Adrenal gland (tissue), 12 donors: ENCODE data around the gene MAP2K1. TPM values are rescaled to one million over a fixed set of nuclear protein-coding genes. Genes with fewer than 3 reads are reported as not detected.
A peak's percentile ranks its signal among the peaks of the same experiment; 100 is the strongest.
"Not testable (repeated sequence)": the region's sequence is repeated elsewhere in the genome, so short reads cannot be mapped to it uniquely, and the experiment has no call there.

Experiments used
- DNase-seq, 7 donors: peaks; one replicate each; pipeline ENCODE4 v3.0.0-alpha.2; 2019 to 2020
- H3K27ac ChIP-seq, 5 donors: fragments of 200-600 bp; sonication (generic) in 4 of 5; 1 replicate in 3 of 5; 2 replicates in 2 of 5; pipeline versions ENCODE4 v1.5.1 to v1.8.0; 2016 to 2020; ENCODE audit warnings: mild to moderate bottlenecking in 1 of 5
- H3K27me3 ChIP-seq: fragments of 200-600 bp; 2 replicates; pipeline ENCODE4 v1.8.0; 2021
- H3K36me3 ChIP-seq, 2 donors: fragments of 200-600 bp; replicated peaks in 1 of 2; 1 replicate in 1 of 2; 2 replicates in 1 of 2; pipeline versions ENCODE4 v1.5.1 to v1.8.0; 2018 to 2022
- H3K4me1 ChIP-seq, 2 donors: fragments of 200-600 bp; replicated peaks in 1 of 2; 1 replicate in 1 of 2; 2 replicates in 1 of 2; pipeline versions ENCODE4 v1.5.1 to v1.8.0; 2018 to 2021
- H3K4me3 ChIP-seq, 4 donors: fragments of 200-600 bp; sonication (generic) in 3 of 4; one replicate each; pipeline ENCODE4 v1.5.1; 2016 to 2018
- H3K9me3 ChIP-seq, 3 donors: fragments of 200-600 bp; sonication (generic) in 1 of 3; replicated peaks in 1 of 3; 1 replicate in 2 of 3; 2 replicates in 1 of 3; pipeline versions ENCODE4 v1.5.1 to v1.8.0; 2016 to 2021
- CTCF ChIP-seq, 6 experiments: fragments of 450-650 bp in 4 of 6; fragments of 200-600 bp in 2 of 6; sonication (generic) in 1 of 6; IDR thresholded peaks; 1 replicate in 5 of 6; 2 replicates in 1 of 6; pipeline versions ENCODE4 v1.5.1 to v1.8.0; 2016 to 2021; ENCODE audit warnings: antibody characterized with exemption in 6 of 6, mild to moderate bottlenecking in 2 of 6, moderate library complexity in 1 of 6
- POLR2A ChIP-seq, 2 donors: fragments of 450-650 bp; IDR thresholded peaks; one replicate each; pipeline ENCODE4 v1.6.1; 2017; ENCODE audit warnings: antibody characterized with exemption in 2 of 2, mild to moderate bottlenecking in 2 of 2, moderate library complexity in 1 of 2
- WGBS, 4 donors: extraction: QIAGEN DNeasy Blood & Tissue Kit in 2 of 4; methylation state at CpG; one replicate each; pipeline versions ENCODE4 v1.1.5 to v1.1.7; 2013 to 2017; 5-methylcytosine and 5-hydroxymethylcytosine counted together
- intact Hi-C, 2 donors: fragments of 100-400 bp; cut with DNase I; formaldehyde crosslinking; loops; one replicate each; pipeline versions ENCODE4 v1.14.1 to v1.15.0; 2022 to 2023
- polyA plus RNA-seq, 3 donors: library from polyadenylated mRNA; stranded (reverse); fragments of 200-250 nt in 2 of 3; fragments of 350-450 nt in 1 of 3; fragmentation: Illumina TruSeq in 1 of 3; extraction: RNeasy Lipid Tissue Mini Kit (QIAGEN cat#74804) in 1 of 3; gene quantifications; one replicate each; pipeline ENCODE4 v1.2.3, GENCODE V29; 2013 to 2014
- total RNA-seq, 9 donors: library from RNA; depleted of rRNA in 4 of 9; stranded (reverse); fragments of >200 nt in 4 of 9; fragments of 120-200 nt in 1 of 9; fragmentation: NEBNext Ultra II Directional in 1 of 9; extraction: Animal tissue kit (Norgen Biotek cat#: 25700) in 1 of 9; gene quantifications; one replicate each; pipeline versions ENCODE4 v1.1.0 to v1.2.4, GENCODE V29; 2013 to 2023
- donor health status: healthy with polysubstance abuse.
- donor health status: Bipolar disorder and iron deficiency.
- donor health status: DM: yes; HTN: yes; CAD: no.
- donor health status: DM: no; HTN: no; CAD: no.
- donor health status: DM: no; HTN: no; CAD: no.
- donor health status: DM: yes; HTN: yes; CAD: no.

MAP2K1 gene
- total and polyA plus RNA-seq, 12 donors: 14.0 to 60.0 (median 45.9) TPM

DNA sequence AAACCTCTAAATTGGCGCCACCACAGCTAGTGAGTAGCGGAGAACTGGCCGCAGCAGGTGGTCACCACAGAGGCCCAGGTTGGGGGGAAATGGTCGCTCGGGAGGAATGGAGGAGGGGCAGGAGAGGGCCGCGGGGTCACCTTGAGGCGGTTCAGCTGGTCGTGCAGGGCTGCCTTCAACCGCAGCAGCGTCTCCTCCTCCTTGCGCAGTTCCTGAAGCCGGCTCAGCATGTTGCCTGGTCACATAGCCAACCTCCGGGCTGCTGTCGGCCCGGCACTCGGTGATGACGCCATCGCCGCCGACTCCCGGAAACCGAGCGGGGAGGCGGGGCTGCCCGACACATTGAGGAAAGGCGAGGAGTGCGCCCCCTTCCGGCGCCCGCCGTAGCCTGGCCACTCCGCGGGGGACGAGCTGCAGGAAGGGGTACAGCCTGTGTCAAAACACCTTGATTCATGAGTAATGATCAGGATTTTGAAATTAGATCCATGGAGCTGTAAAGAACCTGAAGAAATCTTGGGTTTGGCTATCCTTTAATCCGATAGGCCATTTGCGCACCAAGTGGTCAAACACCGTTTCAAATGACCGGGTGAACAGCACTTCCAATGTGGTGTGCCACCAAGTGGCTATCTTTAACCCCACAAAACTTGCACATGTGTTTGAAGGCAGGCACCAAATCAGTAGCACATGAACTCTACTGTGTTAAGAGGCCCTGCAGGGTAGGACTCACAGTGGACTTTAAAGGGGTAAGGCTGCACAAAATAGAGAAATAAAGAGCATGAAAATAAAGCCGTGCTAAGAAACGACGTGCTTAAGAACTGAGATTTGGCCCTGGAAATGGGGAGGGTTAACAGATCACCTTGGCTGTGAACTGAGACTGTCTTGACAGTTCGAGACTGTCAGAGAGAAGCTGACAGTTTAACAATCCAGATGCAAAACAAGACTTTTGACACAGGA is 111.1 kb downstream of the MAP2K1 start, which contains the start of gene SNAPC5:
TSS of gene SNAPC5 (minus strand) at position 261 of the 954 bp plus-strand sequence. CDS start at position 230, 31 bp downstream.
- TF ChIP-seq CTCF (IDR thresholded peaks at IDR 0.05) (peak; percentile 97 to 99 (median 98)), POLR2A (IDR thresholded peaks at IDR 0.05) (peak; percentile 52 to 65)
- Histone ChIP-seq H3K27ac (peak within 1 kb of the TSS in 4 of 5 donors; percentile 72 to 90 (median 78)), H3K27me3 (no peaks in the 10 kb centered on the region), H3K9me3 (no peaks in the 10 kb centered on the region), H3K36me3 (peaks cover 0 to 68% of the 10 kb centered on the region in 2 donors), H3K4me3 (peak within 1 kb of the TSS; percentile 48 to 82 (median 67)), H3K4me1 (peaks cover 8 to 27% of the 10 kb centered on the region in 2 donors)
- intact Hi-C loops: loop anchor here (5.0 kb wide), 1 partner anchor 110 kb away; the partner anchor contains the start of gene MAP2K1 (in 2 of the 2)
- DNase-seq: peak; percentile 95 to 98 (median 96)
- 6 to 23% (median 8%) methylated on average over 12 to 43 of the region's 43 CpGs for WGBS, 4 donors

DNA sequence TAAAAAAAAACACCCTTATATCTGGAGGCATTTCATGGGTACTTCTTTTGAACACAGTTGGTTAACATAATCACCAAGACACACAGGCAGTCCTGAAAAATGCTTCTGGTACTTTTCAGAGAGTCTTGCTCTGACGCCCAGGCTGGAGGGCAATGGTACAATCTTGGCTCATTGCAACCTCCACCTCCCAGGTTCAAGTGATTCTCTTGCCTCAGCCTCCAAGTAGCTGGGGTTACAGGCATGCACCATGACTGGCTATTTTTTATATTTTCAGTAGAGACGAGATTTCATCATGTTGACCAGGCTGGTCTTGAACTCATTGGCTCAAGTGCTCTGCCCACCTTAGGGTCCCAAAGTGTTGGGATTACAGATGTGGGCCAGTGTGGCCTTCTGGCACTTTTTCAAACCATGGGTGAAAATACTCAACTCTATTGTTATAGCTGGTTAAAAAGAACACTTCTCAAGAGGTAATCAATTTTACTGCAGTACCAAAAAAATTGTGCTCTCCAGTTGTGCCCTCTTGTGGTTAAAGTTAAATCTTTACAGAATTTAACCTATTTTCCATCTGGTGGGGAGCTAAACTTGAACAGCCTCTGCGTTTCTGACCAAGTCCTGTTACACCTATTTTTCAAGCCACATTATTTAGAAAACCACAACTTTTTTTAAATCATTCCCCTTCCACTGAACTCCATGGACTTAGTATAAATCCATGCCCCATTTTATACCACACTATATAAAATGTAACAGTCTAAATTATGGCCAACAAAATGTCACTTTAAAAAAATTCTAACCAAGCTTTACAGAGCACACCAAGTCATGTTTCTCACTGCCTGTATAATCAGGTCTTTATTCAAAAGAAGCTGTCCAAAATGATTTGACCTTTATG is 112.0 kb downstream of the MAP2K1 start:
- Histone ChIP-seq H3K4me3 (no peak overlapping the region), H3K9me3 (no peaks in the 10 kb centered on the region), H3K27ac (peak overlapping the region in 3 of 5 donors; percentile 72 to 90 (median 76)), H3K36me3 (peaks cover 0 to 62% of the 10 kb centered on the region in 2 donors), H3K4me1 (peaks cover 16 to 37% of the 10 kb centered on the region in 2 donors), H3K27me3 (no peaks in the 10 kb centered on the region)
- intact Hi-C loops: loop anchor here (5.0 kb wide), 1 partner anchor 111 kb away; the partner anchor contains the start of gene MAP2K1 (in 2 of the 2)
- WGBS, 4 donors: 40 to 50% (median 45%) methylated on average over 3 of the region's 3 CpGs
- peak; percentile 30 to 53 (median 44) for TF ChIP-seq CTCF (IDR thresholded peaks at IDR 0.05)
- no peak for TF ChIP-seq POLR2A (IDR thresholded peaks at IDR 0.05)
- peak in 1 of 7 donors; percentile 44 for DNase-seq

- H3K27me3 ChIP-seq, H3K27ac ChIP-seq, DNase-seq, H3K4me3 ChIP-seq, intact Hi-C loops, H3K9me3 ChIP-seq: not testable (repeated sequence)
- H3K36me3 ChIP-seq: peaks cover 0 to 54% of the 10 kb centered on the region in 2 donors
- H3K4me1 ChIP-seq: peaks cover 18 to 40% of the 10 kb centered on the region in 2 donors
- WGBS, 4 donors: 77 to 87% (median 82%) methylated on average over 7 of the region's 7 CpGs
Measured at GRCh38 chr15:66500346-66500745, 113.6 kb downstream of the MAP2K1 start.

DNA sequence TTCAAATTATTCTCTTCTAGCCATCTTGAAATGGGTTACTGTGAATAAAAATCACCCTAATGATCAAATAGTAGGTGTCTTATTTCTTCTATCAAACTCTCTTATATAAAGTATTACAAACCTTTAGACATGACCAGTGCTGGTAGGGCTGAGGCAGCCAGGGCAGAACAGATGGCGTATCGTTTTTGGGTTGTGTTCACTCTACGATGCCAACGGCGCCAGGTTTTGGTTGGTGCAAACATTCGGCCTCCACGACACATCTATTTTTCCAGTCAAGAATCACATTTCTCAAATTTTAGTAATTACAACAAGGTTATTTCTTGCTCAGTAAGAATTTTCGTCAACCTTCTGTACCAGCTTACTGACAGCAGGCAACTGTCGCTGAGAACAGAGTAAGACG is 115.8 kb downstream of the MAP2K1 start:
- 79 to 84% (median 82%) methylated on average over 10 of the region's 10 CpGs for WGBS, 4 donors
- peak overlapping the region in 1 of 5 donors; percentile 2 for H3K27ac ChIP-seq
- intact Hi-C loops: no loop called here
- peaks cover 0 to 54% of the 10 kb centered on the region in 2 donors for H3K36me3 ChIP-seq
- no peaks in the 10 kb centered on the region for H3K9me3 ChIP-seq
- H3K4me3 ChIP-seq: peak overlapping the region in 1 of 4 donors; percentile 88
- H3K27me3 ChIP-seq: no peaks in the 10 kb centered on the region
- DNase-seq: no peak
- TF ChIP-seq POLR2A (IDR thresholded peaks at IDR 0.05): no peak
- TF ChIP-seq CTCF (IDR thresholded peaks at IDR 0.05): no peak
- H3K4me1 ChIP-seq: peaks cover 14 to 35% of the 10 kb centered on the region in 2 donors

DNA sequence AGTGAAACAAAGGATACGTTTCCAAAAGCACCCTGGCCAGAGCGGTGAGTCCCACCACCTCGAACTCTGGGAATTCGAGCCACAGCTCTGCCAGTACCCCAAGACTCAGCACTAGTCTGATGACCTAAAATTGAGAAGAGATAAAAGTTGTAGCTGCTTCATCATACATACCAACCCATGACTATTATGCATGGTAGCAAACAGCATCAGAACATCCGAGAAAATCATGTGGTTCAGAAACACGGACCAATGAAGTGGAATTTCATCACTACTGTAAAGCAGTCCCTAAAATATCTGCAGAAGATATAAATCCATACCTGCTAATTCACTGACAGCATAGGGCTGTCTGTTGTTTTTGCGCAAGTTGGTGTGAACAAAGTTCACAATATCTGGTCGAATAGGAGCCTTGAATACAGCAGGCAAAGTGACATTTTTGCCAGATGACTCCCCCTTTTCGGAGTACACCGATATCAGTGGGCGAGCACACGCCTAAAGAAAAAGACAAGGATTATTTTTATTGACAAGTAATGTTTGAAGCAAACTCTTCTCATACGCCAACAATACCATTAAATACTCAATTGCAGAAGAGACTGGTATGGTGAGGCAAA is 116.4 kb downstream of the MAP2K1 start:
- 41 to 49% (median 45%) methylated on average over 13 of the region's 13 CpGs for WGBS, 4 donors
- DNase-seq, H3K27me3 ChIP-seq, intact Hi-C loops, H3K9me3 ChIP-seq: not testable (repeated sequence)
- Histone ChIP-seq H3K27ac (peak overlapping the region in 2 of 5 donors; percentile 90 to 96), H3K4me3 (peak overlapping the region in 1 of 4 donors; percentile 88), H3K36me3 (peaks cover 0 to 51% of the 10 kb centered on the region in 2 donors), H3K4me1 (peaks cover 14 to 31% of the 10 kb centered on the region in 2 donors)
